ENCODE measurements around the gene EFNA5.

- TF ChIP-seq CTCF (IDR thresholded peaks at IDR 0.05) (no peak), GABPA (IDR thresholded peaks at IDR 0.05; ENCODE audit: low read depth) (no peak), PBX3 (IDR thresholded peaks at IDR 0.05) (no peak), RFX5 (IDR thresholded peaks at IDR 0.05; ENCODE audit: low read length) (no peak), EZH2phosphoT487 (IDR thresholded peaks at IDR 0.05; ENCODE audit: borderline replicate concordance, low read depth) (no peak), TEAD4 (IDR thresholded peaks at IDR 0.05; ENCODE audit: borderline replicate concordance, insufficient read depth) (no peak), POLR2AphosphoS5 (IDR thresholded peaks at IDR 0.05; ENCODE audit: low read depth, low read length) (no peak), TAF1 (IDR thresholded peaks at IDR 0.05; ENCODE audit: borderline replicate concordance, low read depth, low read length) (no peak)
- TF ChIP-seq, protein P1, sequence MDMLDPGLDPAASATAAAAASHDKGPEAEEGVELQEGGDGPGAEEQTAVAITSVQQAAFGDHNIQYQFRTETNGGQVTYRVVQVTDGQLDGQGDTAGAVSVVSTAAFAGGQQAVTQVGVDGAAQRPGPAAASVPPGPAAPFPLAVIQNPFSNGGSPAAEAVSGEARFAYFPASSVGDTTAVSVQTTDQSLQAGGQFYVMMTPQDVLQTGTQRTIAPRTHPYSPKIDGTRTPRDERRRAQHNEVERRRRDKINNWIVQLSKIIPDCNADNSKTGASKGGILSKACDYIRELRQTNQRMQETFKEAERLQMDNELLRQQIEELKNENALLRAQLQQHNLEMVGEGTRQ (IDR thresholded peaks at IDR 0.05; ENCODE audit: borderline replicate concordance, low read depth, low read length) = no peak
These were observed 9.6 kb downstream of the EFNA5 start for GRCh38 chr5:107661038-107661649.

Data from SK-N-SH (cell line).